Measurements from ENCODE around the gene SOWAHC.

Gene SOWAHC

GRCh38 chr2:109591206-109591605 lies 23.0 kb upstream of the SOWAHC start:
- TF ChIP-seq MYC (IDR thresholded peaks at IDR 0.05; ENCODE audit: low read depth, low read length), result no peak
- no peak for TF ChIP-seq POLR2A (IDR thresholded peaks at IDR 0.05; ENCODE audit: extremely low read depth, insufficient read length)
- TF ChIP-seq MAX (IDR thresholded peaks at IDR 0.05; ENCODE audit: low read depth, low read length), result no peak
- no peak for TF ChIP-seq CTCF (IDR thresholded peaks at IDR 0.05; ENCODE audit: low read depth, low read length)
- no peak for DNase-seq (ENCODE audit: low read depth)
- H3K4me3 ChIP-seq (ENCODE audit: low read depth, low read length), result no peak overlapping the region

- TF ChIP-seq CTCF (IDR thresholded peaks at IDR 0.05; ENCODE audit: low read depth, low read length) (no peak), MYC (IDR thresholded peaks at IDR 0.05; ENCODE audit: low read depth, low read length) (no peak), POLR2A (IDR thresholded peaks at IDR 0.05; ENCODE audit: extremely low read depth, insufficient read length) (no peak), MAX (IDR thresholded peaks at IDR 0.05; ENCODE audit: low read depth, low read length) (no peak)
- no peak overlapping the region for H3K4me3 ChIP-seq (ENCODE audit: low read depth, low read length)
- no peak for DNase-seq (ENCODE audit: low read depth)
These were observed 21.3 kb upstream of the SOWAHC start for GRCh38 chr2:109592905-109593304.

GRCh38 chr2:109594246-109594885 lies 19.8 kb upstream of the SOWAHC start:
- TF ChIP-seq MYC (IDR thresholded peaks at IDR 0.05; ENCODE audit: low read depth, low read length) (no peak), MAX (IDR thresholded peaks at IDR 0.05; ENCODE audit: low read depth, low read length) (no peak), CTCF (IDR thresholded peaks at IDR 0.05; ENCODE audit: low read depth, low read length) (no peak), POLR2A (IDR thresholded peaks at IDR 0.05; ENCODE audit: extremely low read depth, insufficient read length) (no peak)

GRCh38 chr2:109595644-109596043 lies 18.5 kb upstream of the SOWAHC start:
- no peak for DNase-seq (ENCODE audit: low read depth)
- no peak for TF ChIP-seq POLR2A (IDR thresholded peaks at IDR 0.05; ENCODE audit: extremely low read depth, insufficient read length)
- no peak overlapping the region for H3K4me3 ChIP-seq (ENCODE audit: low read depth, low read length)

More at GRCh38 chr2:109594246-109594885, 19.8 kb upstream of the SOWAHC start:
- H3K4me3 ChIP-seq (ENCODE audit: low read depth, low read length), result no peak overlapping the region
- DNase-seq (ENCODE audit: low read depth), result no peak

- no peak for DNase-seq (ENCODE audit: low read depth)
- TF ChIP-seq MYC (IDR thresholded peaks at IDR 0.05; ENCODE audit: low read depth, low read length) (no peak), MAX (IDR thresholded peaks at IDR 0.05; ENCODE audit: low read depth, low read length) (no peak)
- no peak overlapping the region for H3K4me3 ChIP-seq (ENCODE audit: low read depth, low read length)
These were observed 16.9 kb upstream of the SOWAHC start for GRCh38 chr2:109597283-109597682.

- H3K4me3 ChIP-seq (ENCODE audit: low read depth, low read length), result no peak overlapping the region
- TF ChIP-seq MYC (IDR thresholded peaks at IDR 0.05; ENCODE audit: low read depth, low read length), result no peak
- TF ChIP-seq CTCF (IDR thresholded peaks at IDR 0.05; ENCODE audit: low read depth, low read length), result no peak
- TF ChIP-seq POLR2A (IDR thresholded peaks at IDR 0.05; ENCODE audit: extremely low read depth, insufficient read length), result no peak
- no peak for TF ChIP-seq MAX (IDR thresholded peaks at IDR 0.05; ENCODE audit: low read depth, low read length)
- DNase-seq (ENCODE audit: low read depth), result no peak
These were observed 12.4 kb upstream of the SOWAHC start for GRCh38 chr2:109601783-109602182.

All from NB4 (cell line).